ENCODE results near the gene PGM1. TPM values are rescaled to one million over a fixed set of nuclear protein-coding genes. Genes with fewer than 3 reads are reported as not detected.

Gene PGM1
- total and polyA plus RNA-seq, 2 of the 13 experiments (the other 11 are each of a cell fraction or from before 2014, with no cell fraction given), result 51.6 to 105 TPM

GRCh38 chr1:63688302-63688890, 95.2 kb downstream of the PGM1 start (continued):
- TF ChIP-seq ZNF644 (CRISPR knock-in tag; IDR thresholded peaks at IDR 0.05; ENCODE audit: low read depth) (no peak), ZFAT (CRISPR knock-in tag; conservative IDR thresholded peaks at IDR 0.05) (no peak)

- no peak overlapping the region for H3K9ac ChIP-seq (ENCODE audit: insufficient read depth, low read depth, low read length)
- no peaks in the 10 kb centered on the region for H4K20me1 ChIP-seq (ENCODE audit: insufficient read depth, low read length)
- no TSS peak for BruUV-seq (replicated peaks)
- H3K27ac ChIP-seq (ENCODE audit: extremely low read length, insufficient read depth, low read length), result no peak overlapping the region
- ATAC-seq (no peak), DNase-seq (ENCODE audit: low spot score) (no peak), FAIRE-seq (no peak)
- H3K4me3 ChIP-seq (replicated peaks in 1 of 3; ENCODE audit: insufficient read depth in 1 of 3, low read depth in 2 of 3, low read length in 3 of 3), result no peak overlapping the region
- no peaks in the 10 kb centered on the region for H3K79me2 ChIP-seq (ENCODE audit: insufficient read depth, low read length)
- no peak overlapping the region for H2AFZ ChIP-seq (ENCODE audit: low read length)
- TF ChIP-seq FOXA3 (CRISPR knock-in tag; IDR thresholded peaks at IDR 0.05) (no peak), ZBTB7B (CRISPR knock-in tag; IDR thresholded peaks at IDR 0.05) (no peak), SUZ12 (IDR thresholded peaks at IDR 0.05; ENCODE audit: low read depth, low read length) (no peak), MATR3 (CRISPR knock-in tag; IDR thresholded peaks at IDR 0.05) (no peak), ZNF225 (CRISPR knock-in tag; IDR thresholded peaks at IDR 0.05) (no peak), ELK4 (CRISPR knock-in tag; IDR thresholded peaks at IDR 0.05; ENCODE audit: borderline replicate concordance) (no peak), ZFP41 (CRISPR knock-in tag; IDR thresholded peaks at IDR 0.05; ENCODE audit: borderline replicate concordance) (no peak), CBFB (CRISPR knock-in tag; IDR thresholded peaks at IDR 0.05) (no peak), ZNF256 (CRISPR knock-in tag; conservative IDR thresholded peaks at IDR 0.05) (no peak), ZNF563 (CRISPR knock-in tag; IDR thresholded peaks at IDR 0.05) (no peak), ZNF33B (CRISPR knock-in tag; IDR thresholded peaks at IDR 0.05) (no peak), RORA (CRISPR knock-in tag; IDR thresholded peaks at IDR 0.05) (no peak), THAP7 (CRISPR knock-in tag; IDR thresholded peaks at IDR 0.05) (no peak), ZNF232 (CRISPR knock-in tag; IDR thresholded peaks at IDR 0.05; ENCODE audit: borderline replicate concordance) (no peak), ZNF7 (CRISPR knock-in tag; IDR thresholded peaks at IDR 0.05) (no peak), JDP2 (CRISPR knock-in tag; IDR thresholded peaks at IDR 0.05; ENCODE audit: borderline replicate concordance) (no peak), NFATC3 (CRISPR knock-in tag; IDR thresholded peaks at IDR 0.05) (no peak), SP1 (IDR thresholded peaks at IDR 0.05) (no peak), SP1 (CRISPR knock-in tag; IDR thresholded peaks at IDR 0.05) (no peak)
- no peaks in the 10 kb centered on the region for H3K9me3 ChIP-seq (ENCODE audit: low read length)
- intact Hi-C loops (cut with micrococcal nuclease; ENCODE audit: unreplicated experiment) (loop anchor here (5.0 kb wide), 2 partner anchors 74 to 556 kb away; no protein-coding TSS in a partner anchor), in situ Hi-C loops (cut with HindIII; ENCODE audit: extremely low pct_ligation_motif_present, low pct_unique_long_range_greater_than_20kb) (loop anchor here (25.0 kb wide), 1 partner anchor 221 kb away; no protein-coding TSS in a partner anchor)
- H3K4me2 ChIP-seq (ENCODE audit: low read depth, low read length), result no peak overlapping the region
- no peaks in the 10 kb centered on the region for H3K27me3 ChIP-seq (ENCODE audit: control insufficient read depth in 1 of 2, insufficient read depth in 2 of 2, low read length in 2 of 2)
- ChIA-PET CTCF (ENCODE audit: low intra/inter-chr PET ratio, low total read pairs) (interaction anchor here (1.2 to 1.5 kb wide), 4 partner anchors 10 to 445 kb away, joined by 3 to 8 read pairs (median 4); no protein-coding TSS in a partner anchor), POLR2A (interaction anchor here (1.0 to 1.9 kb wide), 2 partner anchors 8 to 16 kb away, joined by 3 to 16 read pairs; no protein-coding TSS in a partner anchor)
- peaks cover 37% of the 10 kb centered on the region for H3K4me1 ChIP-seq (ENCODE audit: insufficient read depth, low read length)
- H3K36me3 ChIP-seq (replicated peaks in 1 of 2; ENCODE audit: control insufficient read depth in 1 of 2, insufficient read depth in 2 of 2, low read length in 2 of 2), result no peaks in the 10 kb centered on the region
- 80% methylated on average over 6 of the region's 6 CpGs for WGBS (ENCODE audit: low lambda C conversion rate)
Measured at GRCh38 chr1:63690966-63691700, 97.9 kb downstream of the PGM1 start.

Measured in HepG2 (cell line).